PC-9 (cell line): ENCODE results near the gene PRR33. TPM values are rescaled to one million over a fixed set of nuclear protein-coding genes. Genes with fewer than 3 reads are reported as not detected.

ENCODE experiments used
- BruUV-seq: library from RNA; stranded (reverse); fragments of 400-500 nt; replicated peaks from 2 replicates; lab custom pipeline; 2021; lab: Mats Ljungman, UMichigan
- CTCF ChIA-PET: fragments of 300-600 bp; sonication (Branson Sonifier 250); formaldehyde crosslinking; loops from one replicate; lab custom pipeline; 2022; ENCODE audit warnings: antibody characterized with exemption; lab: Charles Lee
- POLR2A ChIA-PET: fragments of 300-600 bp; sonication (Branson Sonifier 250); formaldehyde crosslinking; loops from one replicate; lab custom pipeline; 2022; ENCODE audit warnings: antibody characterized with exemption; ENCODE audit not compliant: unreplicated experiment; lab: Charles Lee
- DNase-seq, 2 experiments: peaks; one replicate each; pipeline versions ENCODE4 v3.0.0 to v3.0.0-alpha.2; 2015 to 2022; ENCODE audit warnings: mixed read lengths in 1 of 2
- H2AFZ ChIP-seq: fragments of 200-600 bp; sonication (generic); 2 replicates; pipeline ENCODE4 v1.8.1; 2017; ENCODE audit warnings: antibody characterized with exemption
- H3F3A ChIP-seq: fragments of 200-600 bp; sonication (generic); 2 replicates; pipeline ENCODE4 v1.8.1; 2017; ENCODE audit warnings: antibody characterized with exemption, mild to moderate bottlenecking, low read depth; ENCODE audit not compliant: insufficient read depth
- H3K27ac ChIP-seq: fragments of 200-600 bp; sonication (generic); 2 replicates; pipeline ENCODE4 v1.6.1; 2016; ENCODE audit warnings: mixed run types
- H3K27me3 ChIP-seq: fragments of 200-600 bp; sonication (generic); 2 replicates; pipeline ENCODE4 v1.6.1; 2016; ENCODE audit warnings: low read depth, mixed run types; ENCODE audit not compliant: insufficient read depth
- H3K36me3 ChIP-seq: fragments of 200-600 bp; sonication (generic); 2 replicates; pipeline ENCODE4 v1.6.1; 2016; ENCODE audit warnings: low read depth, mixed run types
- H3K4me1 ChIP-seq: fragments of 200-600 bp; sonication (generic); replicated peaks from 2 replicates; pipeline ENCODE4 v1.6.1; 2016; ENCODE audit warnings: mixed run types; ENCODE audit not compliant: insufficient read depth
- H3K4me2 ChIP-seq: fragments of 200-600 bp; sonication (generic); 2 replicates; pipeline ENCODE4 v1.6.1; 2017; ENCODE audit warnings: mixed run types
- H3K4me3 ChIP-seq: fragments of 200-600 bp; sonication (generic); 2 replicates; pipeline ENCODE4 v1.6.1; 2016; ENCODE audit warnings: mixed run types
- H3K79me2 ChIP-seq: fragments of 200-600 bp; sonication (generic); 2 replicates; pipeline ENCODE4 v1.6.1; 2017; ENCODE audit warnings: low read depth, mixed run types
- H3K9me2 ChIP-seq: fragments of 200-600 bp; sonication (generic); 2 replicates; pipeline ENCODE4 v1.8.1; 2017; ENCODE audit warnings: mild to moderate bottlenecking; ENCODE audit not compliant: insufficient read depth
- H3K9me3 ChIP-seq: fragments of 200-600 bp; sonication (generic); 2 replicates; pipeline ENCODE4 v1.8.1; 2016; ENCODE audit warnings: low read depth; ENCODE audit not compliant: insufficient read depth
- H4K20me1 ChIP-seq: fragments of 200-600 bp; sonication (generic); 2 replicates; pipeline ENCODE4 v1.8.1; 2017; ENCODE audit not compliant: insufficient read depth
- EZH2 ChIP-seq: fragments of 200-600 bp; sonication (generic); IDR thresholded peaks from 2 replicates; pipeline ENCODE4 v1.8.0; 2017; ENCODE audit warnings: antibody characterized with exemption, low read depth
- intact Hi-C: fragments of 100-400 bp; cut with micrococcal nuclease; formaldehyde crosslinking; loops from one replicate; pipeline ENCODE4 v1.10.0; 2022; ENCODE audit not compliant: unreplicated experiment
- total RNA-seq: library from RNA; stranded (reverse); gene quantifications from 2 replicates; pipeline ENCODE4 v1.2.3, GENCODE V29; 2021
- TF ChIP-seq, protein P1 (sequence below): fragments of 200-600 bp; sonication (generic); conservative IDR thresholded peaks from 2 replicates; pipeline ENCODE4 v1.6.1; 2017; ENCODE audit warnings: mixed run types, antibody characterized with exemption, mild to moderate bottlenecking, moderate library complexity

PRR33 gene
- total RNA-seq, 1 experiment from 2014 or later = not detected

- Histone ChIP-seq H3K4me2 (no peak overlapping the region), H3K4me3 (no peak overlapping the region), H4K20me1 (no peaks in the 10 kb centered on the region), H3K4me1 (no peaks in the 10 kb centered on the region), H3F3A (no peaks in the 10 kb centered on the region), H3K27me3 (peaks cover 42% of the 10 kb centered on the region), H3K36me3 (no peaks in the 10 kb centered on the region), H3K9me3 (no peaks in the 10 kb centered on the region), H3K9me2 (no peaks in the 10 kb centered on the region), H3K79me2 (no peaks in the 10 kb centered on the region), H2AFZ (no peak overlapping the region), H3K27ac (no peak overlapping the region)
- TF ChIP-seq EZH2 = no peak
- TF ChIP-seq, protein P1, sequence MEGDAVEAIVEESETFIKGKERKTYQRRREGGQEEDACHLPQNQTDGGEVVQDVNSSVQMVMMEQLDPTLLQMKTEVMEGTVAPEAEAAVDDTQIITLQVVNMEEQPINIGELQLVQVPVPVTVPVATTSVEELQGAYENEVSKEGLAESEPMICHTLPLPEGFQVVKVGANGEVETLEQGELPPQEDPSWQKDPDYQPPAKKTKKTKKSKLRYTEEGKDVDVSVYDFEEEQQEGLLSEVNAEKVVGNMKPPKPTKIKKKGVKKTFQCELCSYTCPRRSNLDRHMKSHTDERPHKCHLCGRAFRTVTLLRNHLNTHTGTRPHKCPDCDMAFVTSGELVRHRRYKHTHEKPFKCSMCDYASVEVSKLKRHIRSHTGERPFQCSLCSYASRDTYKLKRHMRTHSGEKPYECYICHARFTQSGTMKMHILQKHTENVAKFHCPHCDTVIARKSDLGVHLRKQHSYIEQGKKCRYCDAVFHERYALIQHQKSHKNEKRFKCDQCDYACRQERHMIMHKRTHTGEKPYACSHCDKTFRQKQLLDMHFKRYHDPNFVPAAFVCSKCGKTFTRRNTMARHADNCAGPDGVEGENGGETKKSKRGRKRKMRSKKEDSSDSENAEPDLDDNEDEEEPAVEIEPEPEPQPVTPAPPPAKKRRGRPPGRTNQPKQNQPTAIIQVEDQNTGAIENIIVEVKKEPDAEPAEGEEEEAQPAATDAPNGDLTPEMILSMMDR = no peak
- BruUV-seq = no TSS peak
- POLR2A ChIA-PET = no interaction called here
- no peak for DNase-seq
- CTCF ChIA-PET = interaction anchor here (0.6 kb wide), 1 partner anchor 302 kb away, joined by 3 read pairs; no protein-coding TSS in a partner anchor
- intact Hi-C loops = no loop called here
Observed at GRCh38 chr11:1936072-1936780, 44.5 kb upstream of the PRR33 start.

DNA sequence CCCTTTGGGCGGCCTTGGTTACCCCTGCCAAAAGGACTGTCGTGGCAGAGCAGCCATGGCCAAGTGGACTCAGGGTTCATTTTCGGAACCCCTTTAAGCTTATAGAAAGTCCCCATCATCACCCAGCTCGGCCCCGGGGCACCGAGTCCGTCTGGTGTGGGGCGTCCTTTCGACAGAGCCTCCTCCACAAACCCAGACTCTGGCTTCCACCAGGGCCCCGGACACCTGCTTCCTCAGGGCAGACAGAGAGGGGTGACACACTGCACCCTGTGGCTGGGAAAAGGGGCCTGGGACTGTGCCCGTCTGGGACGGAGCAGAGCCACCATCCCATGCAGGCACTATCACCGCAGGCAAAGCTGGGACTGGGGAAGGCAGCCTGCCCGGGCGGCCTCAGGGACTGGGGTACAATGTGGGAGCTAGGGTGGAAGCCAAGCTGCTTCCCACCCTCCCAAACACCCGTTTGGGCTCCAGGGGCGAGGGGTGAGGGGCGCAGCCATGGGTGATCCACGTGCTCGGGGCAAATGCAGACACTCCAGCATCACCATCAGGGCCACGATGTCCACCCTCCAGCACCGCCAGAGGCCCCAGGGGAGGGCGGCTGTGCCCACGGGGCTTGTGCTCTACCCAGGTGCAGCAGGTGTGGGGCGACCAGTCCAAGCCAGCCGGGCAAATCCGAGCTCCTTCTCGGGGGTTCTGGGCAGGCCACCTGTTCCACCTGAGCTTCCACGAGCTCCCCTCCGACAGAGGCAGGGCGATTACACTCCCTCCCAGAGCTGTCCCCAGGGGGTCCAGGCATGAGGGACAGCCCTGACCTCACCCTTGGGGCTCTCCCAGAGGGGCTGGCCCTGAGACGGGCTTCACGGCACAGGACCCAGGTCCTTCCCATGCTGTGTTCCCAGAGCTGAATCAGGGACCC, 43.7 kb upstream of the PRR33 start:
- intact Hi-C loops = no loop called here
- CTCF ChIA-PET = no interaction called here
- H3K27me3 ChIP-seq = peaks cover 42% of the 10 kb centered on the region

More for the DNA sequence above, 43.7 kb upstream of the PRR33 start:
- BruUV-seq = no TSS peak
- H3K79me2 ChIP-seq = no peaks in the 10 kb centered on the region
- no peak for TF ChIP-seq EZH2
- TF ChIP-seq, protein P1 = no peak
- H3K9me3 ChIP-seq = no peaks in the 10 kb centered on the region
- H3K36me3 ChIP-seq = no peaks in the 10 kb centered on the region
- no peak overlapping the region for H2AFZ ChIP-seq
- no peaks in the 10 kb centered on the region for H3K4me1 ChIP-seq
- POLR2A ChIA-PET = no interaction called here
- no peaks in the 10 kb centered on the region for H4K20me1 ChIP-seq
- no peak overlapping the region for H3K4me3 ChIP-seq
- H3K27ac ChIP-seq = no peak overlapping the region
- no peak overlapping the region for H3K4me2 ChIP-seq
- no peak for DNase-seq
- no peaks in the 10 kb centered on the region for H3K9me2 ChIP-seq
- no peaks in the 10 kb centered on the region for H3F3A ChIP-seq
